ENCODE data around the gene SIK1. TPM values are rescaled to one million over a fixed set of nuclear protein-coding genes. Genes with fewer than 3 reads are reported as not detected.
"Not testable (repeated sequence)": the region's sequence is repeated elsewhere in the genome, so short reads cannot be mapped to it uniquely, and the experiment has no call there.

Gene SIK1
- total RNA-seq, 1 experiment from 2014 or later, result 5.7 TPM

DNA sequence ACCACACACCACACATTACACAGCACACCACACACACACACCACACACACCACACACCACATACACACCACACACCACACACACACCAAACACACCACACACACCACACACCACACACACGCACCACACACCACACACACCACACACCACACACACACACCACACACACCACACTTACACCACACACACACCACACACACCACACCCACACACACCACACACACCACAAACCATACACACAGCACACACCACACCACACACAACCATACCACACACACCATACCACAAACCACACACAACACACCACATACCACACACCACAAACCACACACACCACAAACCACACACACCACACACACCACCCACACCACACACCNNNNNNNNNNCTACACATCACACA lies 40.9 kb upstream of the SIK1 start:
- WGBS (ENCODE audit: extremely low coverage, insufficient read length, low lambda C conversion rate), result no CpG with 5 or more reads among the region's 1 CpG
- no peak overlapping the region for H3K27ac ChIP-seq (ENCODE audit: insufficient read length, low read depth, low read length)
- no peak overlapping the region for H4K91ac ChIP-seq (ENCODE audit: insufficient read length, low read depth, low read length)
- H3K79me1 ChIP-seq (ENCODE audit: insufficient read depth, low read depth, low read length, poor library complexity, severe bottlenecking), result no peaks in the 10 kb centered on the region
- no peaks in the 10 kb centered on the region for H3K4me1 ChIP-seq (ENCODE audit: insufficient read depth, low read length)
- H3K9ac ChIP-seq (ENCODE audit: extremely low read depth, insufficient read length, low read length), result no peak overlapping the region
- no peak overlapping the region for H4K5ac ChIP-seq (ENCODE audit: insufficient read length, low read depth, low read length)
- H3K23ac ChIP-seq (ENCODE audit: insufficient read length, low read depth, low read length), result no peak overlapping the region
- Mint-ChIP-seq H3K27me3 (ENCODE audit: low read depth) (no peaks in the 10 kb centered on the region), H3K36me3 (ENCODE audit: insufficient read depth in 1 of 3, low read depth in 3 of 3) (no peaks in the 10 kb centered on the region; a peak in 1 of 7 replicates), H3K9me3 (no peaks in the 10 kb centered on the region), H3K4me1 (no peaks in the 10 kb centered on the region), H3K4me3 (no peak overlapping the region), H3K27ac (peak overlapping the region in 1 of 3 experiments; percentile 40; a peak in 1 of 7 replicates)
- H3K14ac ChIP-seq (ENCODE audit: insufficient read depth, low read length), result no peak overlapping the region
- H2BK20ac ChIP-seq (ENCODE audit: low read depth, low read length, poor library complexity, severe bottlenecking), result no peak overlapping the region
- no peak overlapping the region for H3T11ph ChIP-seq (ENCODE audit: low read length)
- no peak overlapping the region for H4K8ac ChIP-seq (replicated peaks; ENCODE audit: insufficient read length, low read depth, low read length)
- no peak overlapping the region for H2BK12ac ChIP-seq (ENCODE audit: insufficient read length, low read depth, low read length)
- H2BK5ac ChIP-seq (ENCODE audit: insufficient read length, low read length), result no peak overlapping the region
- H3K56ac ChIP-seq (ENCODE audit: insufficient read length, low read depth, low read length), result no peak overlapping the region
- no peak for DNase-seq
- no peak overlapping the region for H3K18ac ChIP-seq (ENCODE audit: insufficient read length, low read depth, low read length)
- H3K27me3 ChIP-seq (ENCODE audit: insufficient read depth, low read length), result no peaks in the 10 kb centered on the region
- no peak overlapping the region for H2BK15ac ChIP-seq (ENCODE audit: low read depth, low read length)
- H2AK5ac ChIP-seq (ENCODE audit: insufficient read length, low read length), result no peak overlapping the region
- H2AFZ ChIP-seq (ENCODE audit: low read length), result no peak overlapping the region
- no peaks in the 10 kb centered on the region for H3K9me3 ChIP-seq (ENCODE audit: control insufficient read depth, low read depth, low read length)
- no peak overlapping the region for H3K4ac ChIP-seq (ENCODE audit: low read depth, low read length)
- H3K4me2 ChIP-seq (ENCODE audit: insufficient read depth, insufficient read length, low read length), result no peak overlapping the region
- TF ChIP-seq CTCF (conservative IDR thresholded peaks at IDR 0.05), result no peak
- H3K79me2 ChIP-seq (ENCODE audit: insufficient read depth, low read length), result no peaks in the 10 kb centered on the region
- H2BK120ac ChIP-seq (ENCODE audit: low read depth, low read length, poor library complexity, severe bottlenecking), result no peak overlapping the region
- no peaks in the 10 kb centered on the region for H3K23me2 ChIP-seq (ENCODE audit: insufficient read length, low read depth, low read length, poor library complexity, severe bottlenecking)
- H4K20me1 ChIP-seq (ENCODE audit: control insufficient read depth, insufficient read depth, insufficient read length), result no peaks in the 10 kb centered on the region

GRCh38 chr21:43465159-43465558 lies 38.2 kb upstream of the SIK1 start:
- H2BK120ac ChIP-seq (ENCODE audit: low read depth, low read length, poor library complexity, severe bottlenecking); H3K4me1 Mint-ChIP-seq: not testable (repeated sequence)

More at GRCh38 chr21:43465159-43465558, 38.2 kb upstream of the SIK1 start:
- H3K9me3 ChIP-seq (ENCODE audit: control insufficient read depth, low read depth, low read length); H3K4ac ChIP-seq (ENCODE audit: low read depth, low read length); H4K20me1 ChIP-seq (ENCODE audit: control insufficient read depth, insufficient read depth, insufficient read length); H2BK5ac ChIP-seq (ENCODE audit: insufficient read length, low read length); H3K9me3 Mint-ChIP-seq; H4K8ac ChIP-seq (replicated peaks; ENCODE audit: insufficient read length, low read depth, low read length); DNase-seq; H3K9ac ChIP-seq (ENCODE audit: extremely low read depth, insufficient read length, low read length); H4K91ac ChIP-seq (ENCODE audit: insufficient read length, low read depth, low read length); H2BK20ac ChIP-seq (ENCODE audit: low read depth, low read length, poor library complexity, severe bottlenecking); H4K5ac ChIP-seq (ENCODE audit: insufficient read length, low read depth, low read length); H3K4me2 ChIP-seq (ENCODE audit: insufficient read depth, insufficient read length, low read length); H3K23ac ChIP-seq (ENCODE audit: insufficient read length, low read depth, low read length); H3K27me3 ChIP-seq (ENCODE audit: insufficient read depth, low read length); H3K36me3 Mint-ChIP-seq (ENCODE audit: insufficient read depth in 1 of 3, low read depth in 3 of 3); H3K27me3 Mint-ChIP-seq (ENCODE audit: low read depth); H3K27ac ChIP-seq (ENCODE audit: insufficient read length, low read depth, low read length); H3K79me2 ChIP-seq (ENCODE audit: insufficient read depth, low read length); H2BK15ac ChIP-seq (ENCODE audit: low read depth, low read length); H3K18ac ChIP-seq (ENCODE audit: insufficient read length, low read depth, low read length); H2AK5ac ChIP-seq (ENCODE audit: insufficient read length, low read length); H3K27ac Mint-ChIP-seq; H2AFZ ChIP-seq (ENCODE audit: low read length); H3K4me1 ChIP-seq (ENCODE audit: insufficient read depth, low read length); H2BK12ac ChIP-seq (ENCODE audit: insufficient read length, low read depth, low read length); H3K4me3 Mint-ChIP-seq; H3K79me1 ChIP-seq (ENCODE audit: insufficient read depth, low read depth, low read length, poor library complexity, severe bottlenecking); H3K56ac ChIP-seq (ENCODE audit: insufficient read length, low read depth, low read length); H3K14ac ChIP-seq (ENCODE audit: insufficient read depth, low read length); H3K23me2 ChIP-seq (ENCODE audit: insufficient read length, low read depth, low read length, poor library complexity, severe bottlenecking); H3T11ph ChIP-seq (ENCODE audit: low read length): not testable (repeated sequence)
- WGBS (ENCODE audit: extremely low coverage, insufficient read length, low lambda C conversion rate), result no CpG with 5 or more reads among the region's 5 CpGs

Data from H9 (cell line).